IMR-90 (cell line): Measurements from ENCODE around the gene TMEM239. TPM values are rescaled to one million over a fixed set of nuclear protein-coding genes. Genes with fewer than 3 reads are reported as not detected.

Experiments used
- ATAC-seq: fragments of 200-7000 bp; cut with Tn5 transposase; 2 replicates; pipeline ENCODE4 v1.9.1; 2020; ENCODE audit warnings: low read depth, mild to moderate bottlenecking, moderate library complexity
- BruUV-seq: library from RNA; stranded (reverse); fragments of 400-500 nt; replicated peaks from 2 replicates; lab custom pipeline; 2021; lab: Mats Ljungman, UMichigan
- CTCF ChIA-PET: fragments of 300-600 bp; formaldehyde crosslinking; extraction: SDS; loops from one replicate; lab custom pipeline; 2021; ENCODE audit warnings: antibody characterized with exemption; lab: Yijun Ruan, JAX
- POLR2A ChIA-PET: fragments of 300-600 bp; sonication (Branson Sonifier 250); formaldehyde crosslinking; loops from one replicate; lab custom pipeline; 2022; ENCODE audit warnings: antibody characterized with exemption; ENCODE audit not compliant: unreplicated experiment; lab: Charles Lee
- DNase-seq: peaks from one replicate; pipeline ENCODE4 v3.0.0; 2013
- H2AFZ ChIP-seq: replicated peaks from 2 replicates; pipeline ENCODE3; 2013; ENCODE audit warnings: low read length, mild to moderate bottlenecking; ENCODE audit not compliant: poor library complexity
- H2AK5ac ChIP-seq: 2 replicates; pipeline ENCODE4 v1.6.1; 2013; ENCODE audit warnings: low read depth, low read length, inconsistent platforms
- H2AK9ac ChIP-seq: replicated peaks from 2 replicates; pipeline ENCODE3; 2013; ENCODE audit warnings: mild to moderate bottlenecking, low read depth, low read length, moderate library complexity; ENCODE audit not compliant: poor library complexity
- H2BK120ac ChIP-seq: 2 replicates; pipeline ENCODE4 v1.6.1; 2013; ENCODE audit warnings: low read depth, low read length, inconsistent platforms
- H2BK15ac ChIP-seq: 3 replicates; pipeline ENCODE4 v1.6.1; 2013; ENCODE audit warnings: low read depth, low read length, inconsistent platforms
- H2BK20ac ChIP-seq: 2 replicates; pipeline ENCODE4 v1.6.1; 2013; ENCODE audit warnings: low read depth, mild to moderate bottlenecking, inconsistent platforms, low read length, moderate library complexity
- H2BK5ac ChIP-seq: 2 replicates; pipeline ENCODE4 v1.6.1; 2013; ENCODE audit warnings: mild to moderate bottlenecking, low read depth, low read length, inconsistent platforms; ENCODE audit not compliant: poor library complexity, severe bottlenecking
- H3K14ac ChIP-seq: replicated peaks from 2 replicates; pipeline ENCODE4 v1.6.1; 2013; ENCODE audit warnings: low read depth, low read length, inconsistent platforms
- H3K18ac ChIP-seq: 2 replicates; pipeline ENCODE4 v1.6.1; 2013; ENCODE audit warnings: low read depth, low read length, control low read depth
- H3K23ac ChIP-seq: 2 replicates; pipeline ENCODE4 v1.6.1; 2013; ENCODE audit warnings: low read depth, low read length, inconsistent platforms
- H3K27ac ChIP-seq: 2 replicates; pipeline ENCODE4 v1.5.1; 2013; ENCODE audit warnings: mild to moderate bottlenecking, control low read depth, low read length; ENCODE audit not compliant: insufficient read depth
- H3K27me3 ChIP-seq: 2 replicates; pipeline ENCODE4 v1.6.1; 2013; ENCODE audit warnings: low read length; ENCODE audit not compliant: control insufficient read depth, insufficient read depth
- H3K36me3 ChIP-seq: 2 replicates; pipeline ENCODE4 v1.6.1; 2013; ENCODE audit warnings: low read length, mixed read lengths; ENCODE audit not compliant: control insufficient read depth, insufficient read depth
- H3K4ac ChIP-seq: 2 replicates; pipeline ENCODE4 v1.6.1; 2013; ENCODE audit warnings: low read depth, low read length, inconsistent platforms
- H3K4me1 ChIP-seq: 2 replicates; pipeline ENCODE4 v1.6.1; 2013; ENCODE audit warnings: low read length, mixed read lengths; ENCODE audit not compliant: control insufficient read depth, insufficient read depth
- H3K4me2 ChIP-seq: 2 replicates; pipeline ENCODE4 v1.6.1; 2013; ENCODE audit warnings: low read depth, mild to moderate bottlenecking, control low read depth, low read length, moderate library complexity
- H3K4me3 ChIP-seq: 2 replicates; pipeline ENCODE4 v1.5.1; 2013; ENCODE audit warnings: low read depth, mild to moderate bottlenecking, control low read depth, low read length, moderate library complexity; ENCODE audit not compliant: insufficient read depth
- H3K56ac ChIP-seq: 2 replicates; pipeline ENCODE4 v1.6.1; 2013; ENCODE audit warnings: low read length, inconsistent platforms; ENCODE audit not compliant: insufficient read depth; ENCODE audit errors: extremely low read depth
- H3K79me1 ChIP-seq, 2 experiments: 2 replicates each; pipeline ENCODE4 v1.6.1; 2013; ENCODE audit warnings: low read length in 2 of 2, inconsistent platforms in 1 of 2, low read depth in 1 of 2
- H3K9ac ChIP-seq: 2 replicates; pipeline ENCODE4 v1.6.1; 2013; ENCODE audit warnings: low read depth, low read length, control low read depth
- H3K9me1 ChIP-seq: 2 replicates; pipeline ENCODE4 v1.6.1; 2013; ENCODE audit warnings: low read length, inconsistent platforms; ENCODE audit not compliant: insufficient read depth
- H3K9me3 ChIP-seq: 2 replicates; pipeline ENCODE4 v1.6.1; 2013; ENCODE audit warnings: low read length; ENCODE audit not compliant: control insufficient read depth, insufficient read depth
- H4K20me1 ChIP-seq: 2 replicates; pipeline ENCODE4 v1.6.1; 2013; ENCODE audit warnings: low read length, inconsistent platforms; ENCODE audit not compliant: insufficient read depth
- H4K5ac ChIP-seq: 2 replicates; pipeline ENCODE4 v1.6.1; 2013; ENCODE audit warnings: mild to moderate bottlenecking, low read depth, low read length, control low read depth
- H4K8ac ChIP-seq, 2 experiments: 2 replicates each; pipeline ENCODE4 v1.6.1; 2013; ENCODE audit warnings: low read depth in 2 of 2, low read length in 2 of 2, control low read depth in 1 of 2, inconsistent platforms in 1 of 2
- H4K91ac ChIP-seq: 2 replicates; pipeline ENCODE4 v1.6.1; 2013; ENCODE audit warnings: low read depth, low read length, inconsistent platforms; ENCODE audit not compliant: insufficient read depth
- BHLHE40 ChIP-seq: fragments of 150-350 bp; IDR thresholded peaks from 2 replicates; pipeline ENCODE4 v1.6.1; 2016; ENCODE audit warnings: mild to moderate bottlenecking, low read depth, low read length
- CEBPB ChIP-seq: IDR thresholded peaks from 2 replicates; pipeline ENCODE4 v1.6.1; 2012; ENCODE audit warnings: low read depth, low read length, improper control_type of control experiment
- CHD1 ChIP-seq: IDR thresholded peaks from 2 replicates; pipeline ENCODE4 v1.6.1; 2012; ENCODE audit warnings: low read depth, low read length, improper control_type of control experiment
- FOS ChIP-seq: fragments of 150-350 bp; IDR thresholded peaks from 2 replicates; pipeline ENCODE4 v1.6.1; 2016; ENCODE audit warnings: low read depth, low read length
- MAFK ChIP-seq: IDR thresholded peaks from 2 replicates; pipeline ENCODE4 v1.6.1; 2012; ENCODE audit warnings: low read depth, low read length, improper control_type of control experiment
- MAZ ChIP-seq: IDR thresholded peaks from 2 replicates; pipeline ENCODE4 v1.6.1; 2012; ENCODE audit warnings: low read depth, mild to moderate bottlenecking, low read length, improper control_type of control experiment, moderate library complexity, borderline replicate concordance
- MXI1 ChIP-seq: IDR thresholded peaks from 2 replicates; pipeline ENCODE4 v1.6.1; 2012; ENCODE audit warnings: low read depth, mild to moderate bottlenecking, low read length, moderate library complexity, borderline replicate concordance
- NFE2L2 ChIP-seq: fragments of 150-350 bp; IDR thresholded peaks from 2 replicates; pipeline ENCODE4 v1.6.1; 2016; ENCODE audit warnings: low read depth, mild to moderate bottlenecking, low read length
- POLR2A ChIP-seq: IDR thresholded peaks from 2 replicates; pipeline ENCODE4 v1.6.1; 2012; ENCODE audit warnings: mild to moderate bottlenecking, low read depth, low read length
- RAD21 ChIP-seq: IDR thresholded peaks from 2 replicates; pipeline ENCODE4 v1.6.1; 2012; ENCODE audit warnings: low read length, improper control_type of control experiment
- RCOR1 ChIP-seq: IDR thresholded peaks from 2 replicates; pipeline ENCODE4 v1.6.1; 2012; ENCODE audit warnings: mild to moderate bottlenecking, low read length, improper control_type of control experiment; ENCODE audit not compliant: insufficient replicate concordance
- RFX5 ChIP-seq: IDR thresholded peaks from 2 replicates; pipeline ENCODE4 v1.8.0; 2012; ENCODE audit warnings: low read depth, mild to moderate bottlenecking, low read length, moderate library complexity
- SMC3 ChIP-seq: fragments of 150-350 bp; IDR thresholded peaks from 2 replicates; pipeline ENCODE4 v1.6.1; 2016; ENCODE audit warnings: low read depth, mild to moderate bottlenecking, antibody characterized with exemption, low read length, moderate library complexity
- WGBS, 2 experiments: methylation state at CpG; one replicate each; pipeline versions ENCODE4 v1.1.5 to v1.1.7; 2013; ENCODE audit warnings: missing lambda C conversion rate in 2 of 2; ENCODE audit not compliant: insufficient read length in 1 of 2; ENCODE audit errors: extremely low coverage in 2 of 2; 5-methylcytosine and 5-hydroxymethylcytosine counted together
- dilution Hi-C: fragments of 300-500 bp; cut with HindIII; formaldehyde crosslinking; loops from one replicate; pipeline ENCODE4 v1.14.3; 2018; ENCODE audit warnings: low sequenced_read_pairs; ENCODE audit not compliant: unreplicated experiment
- in situ Hi-C: fragments of 300-500 bp; cut with MboI; formaldehyde crosslinking; loops from 3 replicates; pipeline ENCODE4 v1.14.3; 2019; ENCODE audit warnings: low sequenced_read_pairs, inconsistent platforms, mixed read lengths
- intact Hi-C: fragments of 100-400 bp; cut with micrococcal nuclease; formaldehyde crosslinking; loops from 2 replicates; pipeline ENCODE4 v1.10.0; 2022
- polyA plus RNA-seq, 3 experiments: library from polyadenylated mRNA; depleted of rRNA; stranded (reverse); fragments of >200 nt; gene quantifications; 2 replicates each; pipeline ENCODE4 v1.2.3, GENCODE V29; 2012; ENCODE audit warnings: low replicate concordance in 1 of 3
- total RNA-seq: library from RNA; depleted of rRNA; stranded (reverse); fragments of >200 nt; gene quantifications from 2 replicates; pipeline ENCODE4 v1.2.3, GENCODE V29; 2012
- TF ChIP-seq, protein P1 (sequence below): fragments of 150-350 bp; IDR thresholded peaks from 2 replicates; pipeline ENCODE4 v1.6.1; 2017; ENCODE audit warnings: mild to moderate bottlenecking, antibody characterized with exemption, low read length, low read depth
- TF ChIP-seq, protein P2 (sequence below): fragments of 150-350 bp; IDR thresholded peaks from 2 replicates; pipeline ENCODE4 v1.6.1; 2016; ENCODE audit warnings: low read depth, mild to moderate bottlenecking, low read length, moderate library complexity, borderline replicate concordance
- TF ChIP-seq, protein P3 (sequence below): conservative IDR thresholded peaks from 2 replicates; pipeline ENCODE4 v1.5.1; 2012; ENCODE audit warnings: mild to moderate bottlenecking, low read depth, low read length, improper control_type of control experiment

The TMEM239 gene
- total and polyA plus RNA-seq, 2 of the 4 experiments (the other 2 are of a cell fraction): 0.32 TPM; not detected in 1

DNA sequence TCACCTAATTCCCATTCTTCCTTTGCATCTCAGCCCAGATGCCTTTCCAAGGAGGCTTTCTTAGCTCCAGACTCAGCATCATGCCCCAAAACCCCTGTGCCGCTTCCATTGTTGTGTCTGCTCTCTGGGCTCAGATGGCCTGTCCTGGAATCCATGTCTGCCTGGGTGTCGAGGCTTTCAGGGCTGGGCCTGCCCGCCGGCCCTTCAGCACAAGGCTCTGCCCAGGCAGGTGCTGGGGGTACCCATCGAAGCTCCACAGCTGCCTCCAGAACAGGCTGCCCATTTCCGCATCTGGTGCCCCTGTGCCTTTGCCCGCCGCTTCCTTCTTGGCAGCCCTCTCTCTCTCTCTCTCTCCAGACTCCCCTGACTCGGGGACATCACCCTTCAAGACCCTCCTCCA is 16.9 kb upstream of the TMEM239 start:
- dilution Hi-C loops: no loop called here
- H3K27ac ChIP-seq: no peak overlapping the region
- H2BK120ac ChIP-seq: no peak overlapping the region
- H2BK20ac ChIP-seq: no peak overlapping the region
- H3K4ac ChIP-seq: no peak overlapping the region
- H2AK9ac ChIP-seq: no peak overlapping the region
- H3K23ac ChIP-seq: no peak overlapping the region
- H3K36me3 ChIP-seq: no peaks in the 10 kb centered on the region; the same call in 1 of the 2 replicates
- H4K91ac ChIP-seq: no peak overlapping the region
- H3K14ac ChIP-seq: no peak overlapping the region
- H3K9ac ChIP-seq: no peak overlapping the region
- 0 out of 2 replicates have a peak, but pooled peaks cover 7% of the 10 kb centered on the region for H3K9me3 ChIP-seq
- H3K4me2 ChIP-seq: no peak overlapping the region; the same call in 1 of the 2 replicates
- no peak overlapping the region for H2BK15ac ChIP-seq
- no peak for TF ChIP-seq FOS
- TF ChIP-seq, protein P1, sequence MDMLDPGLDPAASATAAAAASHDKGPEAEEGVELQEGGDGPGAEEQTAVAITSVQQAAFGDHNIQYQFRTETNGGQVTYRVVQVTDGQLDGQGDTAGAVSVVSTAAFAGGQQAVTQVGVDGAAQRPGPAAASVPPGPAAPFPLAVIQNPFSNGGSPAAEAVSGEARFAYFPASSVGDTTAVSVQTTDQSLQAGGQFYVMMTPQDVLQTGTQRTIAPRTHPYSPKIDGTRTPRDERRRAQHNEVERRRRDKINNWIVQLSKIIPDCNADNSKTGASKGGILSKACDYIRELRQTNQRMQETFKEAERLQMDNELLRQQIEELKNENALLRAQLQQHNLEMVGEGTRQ: no peak
- no peak for TF ChIP-seq NFE2L2
- TF ChIP-seq RAD21: no peak
- TF ChIP-seq MAFK: no peak
- no peak for TF ChIP-seq SMC3
- TF ChIP-seq MXI1: no peak
- TF ChIP-seq, protein P2, sequence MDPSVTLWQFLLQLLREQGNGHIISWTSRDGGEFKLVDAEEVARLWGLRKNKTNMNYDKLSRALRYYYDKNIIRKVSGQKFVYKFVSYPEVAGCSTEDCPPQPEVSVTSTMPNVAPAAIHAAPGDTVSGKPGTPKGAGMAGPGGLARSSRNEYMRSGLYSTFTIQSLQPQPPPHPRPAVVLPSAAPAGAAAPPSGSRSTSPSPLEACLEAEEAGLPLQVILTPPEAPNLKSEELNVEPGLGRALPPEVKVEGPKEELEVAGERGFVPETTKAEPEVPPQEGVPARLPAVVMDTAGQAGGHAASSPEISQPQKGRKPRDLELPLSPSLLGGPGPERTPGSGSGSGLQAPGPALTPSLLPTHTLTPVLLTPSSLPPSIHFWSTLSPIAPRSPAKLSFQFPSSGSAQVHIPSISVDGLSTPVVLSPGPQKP: no peak
- no peak for TF ChIP-seq POLR2A
- TF ChIP-seq MAZ: no peak
- no peak for TF ChIP-seq CHD1
- TF ChIP-seq RFX5: no peak
- TF ChIP-seq, protein P3, sequence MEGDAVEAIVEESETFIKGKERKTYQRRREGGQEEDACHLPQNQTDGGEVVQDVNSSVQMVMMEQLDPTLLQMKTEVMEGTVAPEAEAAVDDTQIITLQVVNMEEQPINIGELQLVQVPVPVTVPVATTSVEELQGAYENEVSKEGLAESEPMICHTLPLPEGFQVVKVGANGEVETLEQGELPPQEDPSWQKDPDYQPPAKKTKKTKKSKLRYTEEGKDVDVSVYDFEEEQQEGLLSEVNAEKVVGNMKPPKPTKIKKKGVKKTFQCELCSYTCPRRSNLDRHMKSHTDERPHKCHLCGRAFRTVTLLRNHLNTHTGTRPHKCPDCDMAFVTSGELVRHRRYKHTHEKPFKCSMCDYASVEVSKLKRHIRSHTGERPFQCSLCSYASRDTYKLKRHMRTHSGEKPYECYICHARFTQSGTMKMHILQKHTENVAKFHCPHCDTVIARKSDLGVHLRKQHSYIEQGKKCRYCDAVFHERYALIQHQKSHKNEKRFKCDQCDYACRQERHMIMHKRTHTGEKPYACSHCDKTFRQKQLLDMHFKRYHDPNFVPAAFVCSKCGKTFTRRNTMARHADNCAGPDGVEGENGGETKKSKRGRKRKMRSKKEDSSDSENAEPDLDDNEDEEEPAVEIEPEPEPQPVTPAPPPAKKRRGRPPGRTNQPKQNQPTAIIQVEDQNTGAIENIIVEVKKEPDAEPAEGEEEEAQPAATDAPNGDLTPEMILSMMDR: no peak
- no peak for TF ChIP-seq RCOR1
- no peak for TF ChIP-seq BHLHE40
- no peak for TF ChIP-seq CEBPB
- intact Hi-C loops: no loop called here
- ChIA-PET CTCF (interaction anchor here (1.0 to 1.2 kb wide), 2 partner anchors 30 to 43 kb away, joined by 3 to 5 read pairs; no protein-coding TSS in a partner anchor), POLR2A (no interaction called here)
- no peaks in the 10 kb centered on the region for H3K9me1 ChIP-seq
- no peak overlapping the region for H3K18ac ChIP-seq
- ATAC-seq: no peak
- BruUV-seq: no TSS peak
- H3K27me3 ChIP-seq: peaks cover 50% of the 10 kb centered on the region
- H2AFZ ChIP-seq: peak overlapping the region; percentile 84
- no peaks in the 10 kb centered on the region for H4K20me1 ChIP-seq
- DNase-seq: no peak
- no peak overlapping the region for H2AK5ac ChIP-seq
- H3K79me1 ChIP-seq: no peaks in the 10 kb centered on the region
- 47% methylated on average over 5 of the region's 9 CpGs; no CpG with 5 or more reads in 1 of the 2 experiments for WGBS, 2 experiments
- no peak overlapping the region; the same call in 1 of the 2 replicates for H4K5ac ChIP-seq
- H3K4me3 ChIP-seq: no peak overlapping the region; the same call in 1 of the 2 replicates
- in situ Hi-C loops: no loop called here
- H4K8ac ChIP-seq: no peak overlapping the region
- no peak overlapping the region for H2BK5ac ChIP-seq
- no peaks in the 10 kb centered on the region; the same call in 1 of the 2 replicates for H3K4me1 ChIP-seq
- H3K56ac ChIP-seq: no peak overlapping the region
